ENCODE results near the gene ARL15.
A peak's percentile ranks its signal among the peaks of the same experiment; 100 is the strongest.

DNA sequence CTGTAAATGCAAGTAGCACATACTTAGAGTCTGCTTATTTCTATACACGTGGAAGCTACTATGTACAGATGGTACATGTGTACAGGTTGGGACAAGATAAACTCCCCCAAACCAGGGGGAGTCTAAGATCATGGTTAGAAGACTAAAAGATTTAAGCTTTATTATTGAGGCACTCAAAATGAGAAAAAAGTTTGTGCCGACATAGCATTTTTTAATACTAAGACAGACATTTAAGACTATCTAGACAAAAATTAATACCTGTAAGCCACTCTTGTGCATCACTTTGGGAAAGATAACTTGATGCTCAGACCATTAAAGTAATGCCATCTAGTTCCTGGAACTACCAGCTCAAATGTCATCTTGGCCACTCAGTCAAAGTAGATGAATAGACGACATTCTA, 279.4 kb downstream of the ARL15 start:
- TF ChIP-seq TEAD4 (IDR thresholded peaks at IDR 0.05; ENCODE audit: low read depth, low read length) (no peak), GABPA (IDR thresholded peaks at IDR 0.05; ENCODE audit: borderline replicate concordance, insufficient read depth, low read length) (no peak), CBX8 (IDR thresholded peaks at IDR 0.05; ENCODE audit: borderline replicate concordance, low read depth, low read length) (no peak), SIRT6 (IDR thresholded peaks at IDR 0.05; ENCODE audit: low read length) (no peak), ATF3 (IDR thresholded peaks at IDR 0.05; ENCODE audit: insufficient read depth, low read depth, low read length) (no peak), TAF1 (IDR thresholded peaks at IDR 0.05; ENCODE audit: low read depth, low read length) (no peak), ZNF274 (IDR thresholded peaks at IDR 0.05; ENCODE audit: borderline replicate concordance, extremely low read depth, low read length) (no peak), MAFK (IDR thresholded peaks at IDR 0.05; ENCODE audit: low read depth, low read length) (peak; percentile 70; the same call in 1 of the 2 replicates), RBBP5 (IDR thresholded peaks at IDR 0.05; ENCODE audit: borderline replicate concordance, low read depth, low read length) (no peak), RXRA (IDR thresholded peaks at IDR 0.05; ENCODE audit: insufficient read depth, low read depth, low read length) (no peak), TAF7 (optimal IDR thresholded peaks at IDR 0.05; ENCODE audit: borderline replicate concordance, low read depth, low read length) (no peak)
- TF ChIP-seq, protein P1, sequence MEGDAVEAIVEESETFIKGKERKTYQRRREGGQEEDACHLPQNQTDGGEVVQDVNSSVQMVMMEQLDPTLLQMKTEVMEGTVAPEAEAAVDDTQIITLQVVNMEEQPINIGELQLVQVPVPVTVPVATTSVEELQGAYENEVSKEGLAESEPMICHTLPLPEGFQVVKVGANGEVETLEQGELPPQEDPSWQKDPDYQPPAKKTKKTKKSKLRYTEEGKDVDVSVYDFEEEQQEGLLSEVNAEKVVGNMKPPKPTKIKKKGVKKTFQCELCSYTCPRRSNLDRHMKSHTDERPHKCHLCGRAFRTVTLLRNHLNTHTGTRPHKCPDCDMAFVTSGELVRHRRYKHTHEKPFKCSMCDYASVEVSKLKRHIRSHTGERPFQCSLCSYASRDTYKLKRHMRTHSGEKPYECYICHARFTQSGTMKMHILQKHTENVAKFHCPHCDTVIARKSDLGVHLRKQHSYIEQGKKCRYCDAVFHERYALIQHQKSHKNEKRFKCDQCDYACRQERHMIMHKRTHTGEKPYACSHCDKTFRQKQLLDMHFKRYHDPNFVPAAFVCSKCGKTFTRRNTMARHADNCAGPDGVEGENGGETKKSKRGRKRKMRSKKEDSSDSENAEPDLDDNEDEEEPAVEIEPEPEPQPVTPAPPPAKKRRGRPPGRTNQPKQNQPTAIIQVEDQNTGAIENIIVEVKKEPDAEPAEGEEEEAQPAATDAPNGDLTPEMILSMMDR (IDR thresholded peaks at IDR 0.05; ENCODE audit: control extremely low read depth in 1 of 3, insufficient read depth in 1 of 3, low read depth in 1 of 3, low read length in 3 of 3) = no peak
- TF ChIP-seq, protein P2, sequence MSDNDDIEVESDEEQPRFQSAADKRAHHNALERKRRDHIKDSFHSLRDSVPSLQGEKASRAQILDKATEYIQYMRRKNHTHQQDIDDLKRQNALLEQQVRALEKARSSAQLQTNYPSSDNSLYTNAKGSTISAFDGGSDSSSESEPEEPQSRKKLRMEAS (IDR thresholded peaks at IDR 0.05) = no peak

All from H1 (cell line).